ENCODE measurements around the gene MRPS21.
"Not testable (repeated sequence)": the region's sequence is repeated elsewhere in the genome, so short reads cannot be mapped to it uniquely, and the experiment has no call there.

Gene MRPS21

DNA sequence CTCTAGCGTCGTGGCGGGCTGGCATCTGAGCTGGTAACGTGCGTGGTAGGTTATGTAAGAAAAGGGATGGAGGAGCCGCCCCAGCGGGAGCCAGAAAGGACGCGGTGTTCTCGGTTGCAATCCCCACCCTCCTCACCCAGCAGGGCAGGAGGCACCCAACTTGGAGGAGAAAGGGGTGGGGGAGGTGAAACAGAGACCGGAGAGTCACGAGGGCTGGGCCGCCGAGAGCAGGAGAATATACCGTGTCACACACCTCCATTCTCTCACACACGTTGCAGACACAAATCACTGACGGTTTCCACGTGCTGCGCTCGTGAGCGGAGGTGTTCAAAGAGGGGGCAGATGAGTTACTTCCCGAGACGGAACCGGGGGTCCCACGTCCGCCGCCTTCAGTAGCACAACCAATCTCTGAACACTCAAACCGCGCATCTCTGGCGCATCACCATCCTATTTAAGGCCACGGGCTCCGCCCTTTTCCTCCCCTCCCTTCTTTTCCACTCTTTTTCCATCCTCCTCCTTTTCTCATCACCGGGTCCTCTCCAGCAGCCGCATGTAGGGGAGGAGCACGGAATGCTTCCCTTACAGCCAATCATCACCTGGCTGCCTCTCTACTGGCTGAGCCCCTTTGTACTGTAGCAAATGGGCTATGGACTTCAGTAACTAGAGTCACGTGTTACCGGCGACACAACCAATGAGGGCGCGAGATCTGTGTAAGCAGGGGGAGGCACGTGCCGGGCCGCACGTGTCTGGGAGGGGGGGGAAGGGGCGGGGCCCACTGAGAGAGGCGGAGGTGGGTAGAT, 11.7 kb upstream of the MRPS21 start, which contains the start of gene CIART:
CIART (plus strand) TSS at position 797 of the 800 bp plus-strand sequence. CDS start 714 bp downstream, outside the sequence.
- DNase-seq: peak; percentile 80

DNA sequence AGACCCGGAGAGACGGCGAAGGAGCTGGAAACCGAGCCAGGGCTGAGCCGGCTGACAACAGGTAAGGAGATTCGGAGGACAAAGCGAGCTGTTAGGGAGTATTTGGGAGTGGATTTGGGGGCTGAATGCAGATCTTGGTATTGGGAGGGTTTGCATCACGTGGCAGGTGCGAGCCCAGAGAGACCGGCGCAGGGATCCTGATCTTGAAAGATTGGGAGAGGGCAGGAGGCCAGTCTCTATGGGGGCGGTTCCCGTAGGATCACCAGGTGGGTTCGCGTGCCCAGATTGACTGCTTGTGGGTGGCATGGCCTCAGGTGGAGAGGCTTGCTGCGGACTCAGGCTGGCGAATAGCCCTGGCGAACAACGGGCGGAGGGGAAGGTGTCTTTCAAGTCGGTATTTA, 11.1 kb upstream of the MRPS21 start:
- DNase-seq: no peak

GRCh38 chr1:150283260-150283659, 10.4 kb upstream of the MRPS21 start:
- no peak for DNase-seq

DNA sequence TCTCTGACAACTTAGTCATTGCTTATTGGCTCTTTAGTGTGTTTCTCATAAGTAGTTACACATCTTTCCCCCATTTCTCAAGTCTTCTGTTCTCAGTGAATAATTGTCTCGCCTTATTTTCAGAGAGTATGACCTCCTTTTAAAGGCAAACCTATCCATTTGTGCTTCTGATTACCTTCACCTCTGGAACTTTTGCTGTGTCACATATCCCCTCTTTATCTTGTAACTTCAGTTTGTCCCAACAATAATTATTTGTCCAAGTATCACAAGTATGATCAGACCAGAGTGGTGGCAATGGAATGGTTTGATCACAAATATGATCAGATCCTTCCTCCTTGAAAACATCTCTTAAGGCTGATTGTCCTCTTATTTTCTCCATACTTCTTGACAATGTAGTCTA, 5.3 kb upstream of the MRPS21 start:
- no peak for DNase-seq

DNA sequence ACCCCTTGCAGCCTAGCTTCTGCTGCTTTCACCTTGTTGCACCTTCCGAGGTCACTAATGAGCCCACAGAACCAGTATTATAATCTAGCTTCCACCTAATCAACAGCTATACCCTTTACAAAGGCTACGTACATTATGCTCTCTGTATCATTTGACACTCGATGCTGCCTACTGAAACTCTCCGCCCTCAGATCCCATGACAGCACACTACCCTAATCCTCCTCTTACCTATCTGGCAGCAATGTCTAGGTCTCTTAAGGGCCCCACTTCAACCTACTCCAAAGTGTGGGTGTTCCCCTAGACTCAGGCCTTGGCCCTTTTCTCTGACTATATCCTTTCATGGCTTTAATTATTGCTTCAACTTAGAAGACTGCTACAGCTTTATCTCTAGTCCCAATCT, 4.8 kb upstream of the MRPS21 start:
- DNase-seq: no peak

- DNase-seq: no peak
Observed at GRCh38 chr1:150295476-150295875, 1.8 kb downstream of the MRPS21 start.

DNA sequence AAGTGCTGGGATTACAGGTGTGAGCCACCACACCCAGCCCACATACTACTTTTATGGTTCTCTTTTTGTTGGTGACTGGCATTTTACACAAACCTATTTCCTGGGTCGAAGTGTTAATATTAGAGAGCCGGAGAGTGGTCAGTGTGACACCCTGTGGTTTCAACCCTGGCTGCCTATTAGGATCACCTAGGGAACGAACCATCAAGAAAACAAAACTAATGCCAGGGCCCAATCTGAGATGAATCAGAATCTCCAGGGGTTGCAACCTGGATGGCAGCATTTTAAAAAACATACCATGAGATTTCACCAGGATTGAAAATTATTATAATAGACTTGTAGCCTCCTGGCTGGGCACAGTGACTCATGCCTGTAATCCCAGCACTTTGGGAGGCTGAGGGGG, 6.1 kb downstream of the MRPS21 start:
- DNase-seq: no peak

- no peak for DNase-seq
Observed at GRCh38 chr1:150302338-150302737, 8.7 kb downstream of the MRPS21 start.

DNA sequence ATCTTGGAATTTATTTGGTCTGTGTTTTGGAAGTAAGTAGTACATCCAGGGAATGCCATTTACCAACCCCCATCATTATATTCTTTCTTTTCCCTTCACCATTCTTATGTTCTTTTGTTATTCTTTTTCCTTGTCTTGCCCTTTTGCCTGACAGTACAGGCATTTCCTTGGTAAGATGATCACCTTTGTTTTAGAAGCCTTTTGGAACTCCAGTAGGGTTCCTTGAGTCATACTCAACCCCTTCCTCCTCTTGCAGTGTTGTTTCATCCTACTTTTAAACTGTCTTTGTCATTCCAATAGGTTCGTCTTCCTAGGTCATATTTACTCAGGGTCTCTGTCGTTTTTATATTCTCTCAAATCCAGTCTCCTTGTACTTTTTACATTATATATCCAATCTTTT, 9.2 kb downstream of the MRPS21 start:
- DNase-seq: no peak

DNA sequence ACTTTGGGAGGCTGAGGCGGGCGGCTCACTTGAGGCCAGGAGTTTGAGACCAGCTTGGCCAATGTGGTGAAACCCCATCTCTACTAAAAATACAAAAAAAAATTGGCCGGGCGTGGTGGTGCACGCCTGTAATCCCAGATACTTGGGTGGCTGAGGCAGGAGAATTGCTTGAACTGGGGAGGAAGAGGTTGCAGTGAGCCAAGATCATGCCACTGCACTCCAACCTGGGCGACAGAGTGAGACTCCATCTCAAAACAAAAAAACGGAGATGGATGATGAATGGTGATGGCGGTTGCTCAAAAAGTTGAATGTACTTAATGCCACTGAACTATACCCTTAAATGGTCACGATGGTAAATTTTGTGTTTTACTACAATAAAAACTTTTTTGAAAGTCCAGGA, 14.9 kb downstream of the MRPS21 start:
- DNase-seq: not testable (repeated sequence)

- no peak for DNase-seq
Observed at GRCh38 chr1:150309758-150310508, 16.3 kb downstream of the MRPS21 start.

DNA sequence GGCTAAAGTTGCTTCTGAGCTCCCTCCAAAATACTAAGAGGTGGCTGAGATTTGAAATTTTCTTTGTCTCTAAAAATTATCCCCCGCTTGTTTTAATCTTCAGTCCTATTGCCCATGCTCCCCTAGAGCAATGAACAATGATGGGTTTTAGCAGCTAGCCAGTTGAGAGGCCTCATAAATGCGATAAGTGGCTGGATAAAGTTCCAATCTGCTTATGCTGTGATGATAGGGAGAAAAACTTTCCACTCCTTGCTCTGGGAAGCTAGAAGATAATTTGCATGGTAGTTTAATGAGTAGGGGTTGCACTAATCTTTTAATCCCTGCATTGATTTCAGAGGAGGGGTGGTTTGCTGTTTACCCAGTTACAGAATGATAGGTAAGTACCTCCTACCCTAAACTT, 18.1 kb downstream of the MRPS21 start:
- DNase-seq: no peak

- DNase-seq: not testable (repeated sequence)
Observed at GRCh38 chr1:150314691-150315090, 21.0 kb downstream of the MRPS21 start.

DNA sequence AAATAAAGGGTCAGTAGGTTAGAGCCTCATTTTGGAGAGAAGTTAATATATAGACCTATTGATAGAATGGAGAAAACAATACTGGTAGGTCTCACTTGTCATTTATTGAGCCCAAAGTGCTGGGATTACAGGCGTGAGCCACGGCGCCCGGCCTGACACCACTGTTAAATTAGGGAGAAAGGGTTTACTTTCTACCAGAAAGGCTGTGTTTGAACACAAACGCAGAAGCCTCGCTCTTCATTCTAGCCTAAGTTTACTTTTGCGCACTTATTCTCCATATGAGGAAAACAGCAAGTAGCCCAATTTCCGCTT, 27.0 kb downstream of the MRPS21 start:
- DNase-seq: no peak

- DNase-seq: no peak
Observed at GRCh38 chr1:150321826-150322166, 28.1 kb downstream of the MRPS21 start.

- DNase-seq: peak; percentile 46
Observed at GRCh38 chr1:150322310-150322709, 28.6 kb downstream of the MRPS21 start.

DNA sequence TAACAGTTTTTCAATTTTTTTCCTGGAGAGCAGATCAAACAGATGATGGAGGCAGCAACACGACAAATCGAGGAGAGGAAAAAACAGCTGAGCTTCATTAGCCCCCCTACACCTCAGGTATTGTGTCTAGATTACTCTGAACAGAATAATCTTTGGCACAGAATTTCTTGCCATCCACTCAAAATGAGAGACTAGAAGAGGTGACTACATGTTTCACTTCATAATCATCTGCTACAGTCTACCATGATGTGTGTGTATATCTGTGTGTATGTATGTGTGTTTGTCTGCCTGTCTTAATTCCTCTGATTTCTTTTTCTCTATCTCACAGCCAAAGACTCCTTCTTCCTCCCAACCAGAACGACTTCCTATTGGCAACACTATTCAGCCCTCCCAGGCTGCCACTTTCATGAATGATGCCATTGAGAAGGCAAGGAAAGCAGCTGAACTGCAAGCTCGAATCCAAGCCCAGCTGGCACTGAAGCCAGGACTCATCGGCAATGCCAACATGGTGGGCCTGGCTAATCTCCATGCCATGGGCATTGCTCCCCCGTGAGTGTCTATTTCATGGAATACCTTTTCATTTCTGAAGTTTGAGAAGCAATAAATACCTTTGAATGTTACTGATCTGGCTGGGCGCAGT, 39.1 kb downstream of the MRPS21 start:
- peak; percentile 45 for DNase-seq

DNA sequence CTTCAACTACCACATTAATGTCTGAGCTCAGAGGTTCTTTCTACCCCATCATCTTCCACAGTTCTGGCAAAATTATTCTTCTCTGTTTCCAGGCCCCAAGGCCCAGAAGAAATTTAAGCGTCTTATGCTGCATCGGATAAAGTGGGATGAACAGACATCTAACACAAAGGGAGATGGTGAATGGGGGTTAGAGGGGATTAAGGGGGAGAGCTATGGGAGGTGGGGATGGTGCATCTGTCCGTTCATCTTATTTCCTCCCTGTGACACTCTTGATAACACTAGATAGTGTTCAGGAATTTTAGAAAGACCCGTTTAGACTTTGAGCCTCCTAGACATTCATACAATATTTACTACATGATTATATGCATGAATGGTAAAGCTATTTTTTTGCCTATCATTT, 52.7 kb downstream of the MRPS21 start:
- DNase-seq: no peak

- no peak for DNase-seq
Observed at GRCh38 chr1:150352866-150353265, 59.2 kb downstream of the MRPS21 start.
